Gastrocnemius medialis (tissue), 4 donors: ENCODE results near the gene IL34.

Experiments used
- POLR2A ChIP-seq, 2 donors: fragments of 450-650 bp; IDR thresholded peaks; one replicate each; pipeline ENCODE4 v1.6.1; 2017; ENCODE audit warnings: antibody characterized with exemption in 2 of 2, mild to moderate bottlenecking in 2 of 2, moderate library complexity in 2 of 2
- TF ChIP-seq, protein P1 (sequence below), 5 experiments: fragments of 450-650 bp in 3 of 5; fragments of 200-600 bp in 2 of 5; sonication (generic) in 2 of 5; IDR thresholded peaks in 4 of 5; conservative IDR thresholded peaks in 1 of 5; 1 replicate in 4 of 5; 2 replicates in 1 of 5; pipeline ENCODE4 v1.5.1; 2016 to 2019; ENCODE audit warnings: antibody characterized with exemption in 5 of 5, mild to moderate bottlenecking in 3 of 5, moderate library complexity in 3 of 5

DNA sequence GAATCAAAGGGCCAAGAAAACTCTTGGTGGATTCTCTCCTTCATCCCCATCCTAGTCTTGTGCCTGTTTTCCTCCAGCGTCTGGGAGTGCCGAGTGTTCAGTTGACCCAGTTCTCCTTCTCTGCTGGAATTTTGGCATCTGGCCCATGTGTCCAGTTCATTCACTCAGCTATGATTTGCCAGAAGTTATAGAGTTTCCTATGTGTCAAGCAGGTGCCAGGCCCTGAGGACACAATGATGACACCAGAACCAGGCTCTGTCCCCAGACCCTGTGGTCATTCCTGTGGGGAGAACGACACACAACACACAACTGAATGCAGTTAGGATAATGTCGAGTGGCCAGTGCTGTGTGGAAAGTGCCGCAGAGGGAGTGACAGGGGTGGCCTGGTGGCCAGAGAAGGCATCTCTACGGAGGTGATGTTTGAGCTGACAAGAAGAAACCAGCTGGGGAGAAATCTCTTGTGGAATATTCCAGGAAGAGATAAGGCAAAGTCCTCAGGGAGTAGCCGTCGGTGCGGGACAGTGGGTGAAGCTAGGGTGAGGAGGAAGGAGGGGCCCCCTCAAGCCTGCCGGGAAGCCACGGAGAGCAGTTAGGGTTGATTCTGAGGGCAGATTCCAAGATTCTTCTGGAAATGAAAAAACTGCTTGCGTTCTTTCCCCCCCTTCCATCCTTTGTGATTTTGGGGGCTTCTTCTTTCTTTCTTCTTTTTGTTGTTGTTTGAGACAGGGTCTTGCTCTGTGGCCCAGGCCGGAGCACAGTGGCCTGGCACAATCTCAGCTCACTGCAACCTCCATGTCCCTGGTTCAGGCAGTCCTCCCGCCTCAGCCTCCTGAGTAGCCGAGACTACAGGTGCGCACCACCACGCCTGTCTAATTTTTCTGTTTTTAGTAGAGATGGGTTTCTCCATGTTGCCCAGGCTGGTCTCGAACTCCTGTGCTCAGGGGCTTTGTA lies 35.8 kb upstream of the IL34 start:
- TF ChIP-seq, protein P1, sequence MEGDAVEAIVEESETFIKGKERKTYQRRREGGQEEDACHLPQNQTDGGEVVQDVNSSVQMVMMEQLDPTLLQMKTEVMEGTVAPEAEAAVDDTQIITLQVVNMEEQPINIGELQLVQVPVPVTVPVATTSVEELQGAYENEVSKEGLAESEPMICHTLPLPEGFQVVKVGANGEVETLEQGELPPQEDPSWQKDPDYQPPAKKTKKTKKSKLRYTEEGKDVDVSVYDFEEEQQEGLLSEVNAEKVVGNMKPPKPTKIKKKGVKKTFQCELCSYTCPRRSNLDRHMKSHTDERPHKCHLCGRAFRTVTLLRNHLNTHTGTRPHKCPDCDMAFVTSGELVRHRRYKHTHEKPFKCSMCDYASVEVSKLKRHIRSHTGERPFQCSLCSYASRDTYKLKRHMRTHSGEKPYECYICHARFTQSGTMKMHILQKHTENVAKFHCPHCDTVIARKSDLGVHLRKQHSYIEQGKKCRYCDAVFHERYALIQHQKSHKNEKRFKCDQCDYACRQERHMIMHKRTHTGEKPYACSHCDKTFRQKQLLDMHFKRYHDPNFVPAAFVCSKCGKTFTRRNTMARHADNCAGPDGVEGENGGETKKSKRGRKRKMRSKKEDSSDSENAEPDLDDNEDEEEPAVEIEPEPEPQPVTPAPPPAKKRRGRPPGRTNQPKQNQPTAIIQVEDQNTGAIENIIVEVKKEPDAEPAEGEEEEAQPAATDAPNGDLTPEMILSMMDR (IDR thresholded peaks at IDR 0.05 in 4 of 5, conservative IDR thresholded peaks at IDR 0.05 in 1 of 5): peak in 1 of 5 experiments; percentile 6
- TF ChIP-seq POLR2A (IDR thresholded peaks at IDR 0.05): peak in 1 of 2 donors; percentile 29
